Thyroid gland (tissue), 4 donors: ENCODE results near the gene GPD1L. TPM values are rescaled to one million over a fixed set of nuclear protein-coding genes. Genes with fewer than 3 reads are reported as not detected.
A peak's percentile ranks its signal among the peaks of the same experiment; 100 is the strongest.

Experiments
- DNase-seq, 2 donors: peaks; one replicate each; pipeline ENCODE4 v3.0.0-alpha.2; 2019
- H3K27ac ChIP-seq, 3 donors: fragments of 200-600 bp; sonication (generic); 1 replicate in 2 of 3; 2 replicates in 1 of 3; pipeline ENCODE4 v1.5.1; 2016 to 2019; ENCODE audit warnings: mild to moderate bottlenecking in 1 of 3, moderate library complexity in 1 of 3
- H3K27me3 ChIP-seq: fragments of 200-600 bp; sonication (generic); one replicate; pipeline ENCODE4 v1.5.1; 2019
- H3K36me3 ChIP-seq, 2 donors: fragments of 200-600 bp; sonication (generic); one replicate each; pipeline ENCODE4 v1.5.1; 2016 to 2019
- H3K4me1 ChIP-seq, 2 donors: fragments of 200-600 bp; sonication (generic); one replicate each; pipeline ENCODE4 v1.5.1; 2017 to 2019
- H3K4me3 ChIP-seq, 3 donors: fragments of 200-600 bp; sonication (generic); replicated peaks in 1 of 3; 1 replicate in 2 of 3; 2 replicates in 1 of 3; pipeline ENCODE4 v1.5.1; 2016; ENCODE audit warnings: mild to moderate bottlenecking in 1 of 3
- H3K9me3 ChIP-seq: fragments of 200-600 bp; sonication (generic); one replicate; pipeline ENCODE4 v1.5.1; 2017
- POLR2A ChIP-seq, 2 donors: fragments of 450-650 bp; IDR thresholded peaks; one replicate each; pipeline ENCODE4 v1.6.1; 2017; ENCODE audit warnings: antibody characterized with exemption in 2 of 2, mild to moderate bottlenecking in 2 of 2, moderate library complexity in 1 of 2
- WGBS, 2 donors: methylation state at CpG; one replicate each; pipeline ENCODE4 v1.1.5; 2017; 5-methylcytosine and 5-hydroxymethylcytosine counted together
- intact Hi-C: fragments of 100-400 bp; cut with DNase I; formaldehyde crosslinking; loops from one replicate; pipeline ENCODE4 v1.15.1; 2023
- total RNA-seq, 4 donors: library from RNA; depleted of rRNA; stranded (reverse); fragments of >200 nt; gene quantifications; one replicate each; pipeline ENCODE4 v1.2.3, GENCODE V29; 2016
- TF ChIP-seq, protein P1 (sequence below), 6 experiments: fragments of 200-600 bp in 3 of 6; fragments of 450-650 bp in 3 of 6; sonication (generic) in 3 of 6; IDR thresholded peaks; one replicate each; pipeline ENCODE4 v1.5.1; 2016 to 2019; ENCODE audit warnings: antibody characterized with exemption in 6 of 6, mild to moderate bottlenecking in 2 of 6, inconsistent platforms in 1 of 6, moderate library complexity in 1 of 6

GPD1L gene
- total RNA-seq, 4 donors from 2014 or later, result 66.4 to 137 (median 104) TPM

DNA sequence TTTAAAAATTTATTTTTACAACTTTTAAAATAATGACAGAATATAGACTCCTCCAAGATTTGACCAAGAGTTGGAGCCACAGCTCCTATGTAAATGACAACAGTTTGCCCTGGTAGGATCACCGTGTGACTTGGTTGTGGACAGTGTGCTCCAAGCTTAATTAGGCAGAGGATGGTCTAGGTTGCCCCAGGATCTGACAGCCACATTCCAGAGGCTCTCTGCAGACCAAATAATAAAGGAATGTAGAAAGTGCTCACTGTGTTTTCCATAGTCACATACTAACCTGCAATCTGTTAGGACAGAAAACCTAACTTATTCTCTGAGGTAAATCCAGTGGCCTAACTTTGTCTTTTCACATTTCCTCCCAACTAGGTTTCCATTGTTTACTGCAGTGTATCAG lies 59.0 kb downstream of the GPD1L start:
- Histone ChIP-seq H3K4me1 (peaks cover 8 to 12% of the 10 kb centered on the region in 2 donors), H3K27me3 (no peaks in the 10 kb centered on the region), H3K4me3 (no peak overlapping the region), H3K36me3 (peaks cover 11 to 37% of the 10 kb centered on the region in 2 donors), H3K9me3 (no peaks in the 10 kb centered on the region), H3K27ac (no peak overlapping the region)
- WGBS, 2 donors, result 53 to 77% methylated on average over 1 of the region's 1 CpG
- TF ChIP-seq, protein P1, sequence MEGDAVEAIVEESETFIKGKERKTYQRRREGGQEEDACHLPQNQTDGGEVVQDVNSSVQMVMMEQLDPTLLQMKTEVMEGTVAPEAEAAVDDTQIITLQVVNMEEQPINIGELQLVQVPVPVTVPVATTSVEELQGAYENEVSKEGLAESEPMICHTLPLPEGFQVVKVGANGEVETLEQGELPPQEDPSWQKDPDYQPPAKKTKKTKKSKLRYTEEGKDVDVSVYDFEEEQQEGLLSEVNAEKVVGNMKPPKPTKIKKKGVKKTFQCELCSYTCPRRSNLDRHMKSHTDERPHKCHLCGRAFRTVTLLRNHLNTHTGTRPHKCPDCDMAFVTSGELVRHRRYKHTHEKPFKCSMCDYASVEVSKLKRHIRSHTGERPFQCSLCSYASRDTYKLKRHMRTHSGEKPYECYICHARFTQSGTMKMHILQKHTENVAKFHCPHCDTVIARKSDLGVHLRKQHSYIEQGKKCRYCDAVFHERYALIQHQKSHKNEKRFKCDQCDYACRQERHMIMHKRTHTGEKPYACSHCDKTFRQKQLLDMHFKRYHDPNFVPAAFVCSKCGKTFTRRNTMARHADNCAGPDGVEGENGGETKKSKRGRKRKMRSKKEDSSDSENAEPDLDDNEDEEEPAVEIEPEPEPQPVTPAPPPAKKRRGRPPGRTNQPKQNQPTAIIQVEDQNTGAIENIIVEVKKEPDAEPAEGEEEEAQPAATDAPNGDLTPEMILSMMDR (IDR thresholded peaks at IDR 0.05), result no peak
- no peak for TF ChIP-seq POLR2A (IDR thresholded peaks at IDR 0.05)
- no peak for DNase-seq
- intact Hi-C loops, result no loop called here

- H3K27ac ChIP-seq, result no peak overlapping the region
- TF ChIP-seq POLR2A (IDR thresholded peaks at IDR 0.05), result no peak
- TF ChIP-seq, protein P1 (IDR thresholded peaks at IDR 0.05), result no peak
- peaks cover 0 to 2% of the 10 kb centered on the region in 2 donors for H3K4me1 ChIP-seq
- peaks cover 11 to 36% of the 10 kb centered on the region in 2 donors for H3K36me3 ChIP-seq
- no peak overlapping the region for H3K4me3 ChIP-seq
- intact Hi-C loops, result no loop called here
- no peak for DNase-seq
- H3K9me3 ChIP-seq, result no peaks in the 10 kb centered on the region
- WGBS, 2 donors, result 85 to 91% methylated on average over 4 of the region's 4 CpGs
- H3K27me3 ChIP-seq, result no peaks in the 10 kb centered on the region
Observed at GRCh38 chr3:32166654-32167053, 60.2 kb downstream of the GPD1L start.

GRCh38 chr3:32172420-32172819 lies 66.0 kb downstream of the GPD1L start:
- H3K27me3 ChIP-seq, result no peaks in the 10 kb centered on the region
- H3K27ac ChIP-seq, result no peak overlapping the region
- intact Hi-C loops, result no loop called here
- no peak for DNase-seq
- no peak for TF ChIP-seq POLR2A (IDR thresholded peaks at IDR 0.05)
- TF ChIP-seq, protein P1 (IDR thresholded peaks at IDR 0.05), result no peak
- WGBS, 2 donors, result 56 to 94% methylated on average over 1 of the region's 1 CpG
- H3K4me3 ChIP-seq, result no peak overlapping the region
- no peaks in the 10 kb centered on the region for H3K4me1 ChIP-seq
- no peaks in the 10 kb centered on the region for H3K9me3 ChIP-seq
- peaks cover 4% of the 10 kb centered on the region in 2 donors for H3K36me3 ChIP-seq

GRCh38 chr3:32175607-32176197 lies 69.3 kb downstream of the GPD1L start:
- DNase-seq, result peak in 1 of 2 donors; percentile 36
- Histone ChIP-seq H3K4me3 (no peak overlapping the region), H3K9me3 (no peaks in the 10 kb centered on the region), H3K27me3 (no peaks in the 10 kb centered on the region), H3K27ac (no peak overlapping the region), H3K36me3 (no peaks in the 10 kb centered on the region), H3K4me1 (peaks cover 6 to 9% of the 10 kb centered on the region in 2 donors)
- intact Hi-C loops, result loop anchor here (5.0 kb wide), 1 partner anchor 162 kb away; no protein-coding TSS in a partner anchor
- TF ChIP-seq, protein P1 (IDR thresholded peaks at IDR 0.05), result peak; percentile 34 to 51 (median 46)
- TF ChIP-seq POLR2A (IDR thresholded peaks at IDR 0.05), result no peak
- WGBS, 2 donors, result 37 to 46% methylated on average over 7 of the region's 7 CpGs

DNA sequence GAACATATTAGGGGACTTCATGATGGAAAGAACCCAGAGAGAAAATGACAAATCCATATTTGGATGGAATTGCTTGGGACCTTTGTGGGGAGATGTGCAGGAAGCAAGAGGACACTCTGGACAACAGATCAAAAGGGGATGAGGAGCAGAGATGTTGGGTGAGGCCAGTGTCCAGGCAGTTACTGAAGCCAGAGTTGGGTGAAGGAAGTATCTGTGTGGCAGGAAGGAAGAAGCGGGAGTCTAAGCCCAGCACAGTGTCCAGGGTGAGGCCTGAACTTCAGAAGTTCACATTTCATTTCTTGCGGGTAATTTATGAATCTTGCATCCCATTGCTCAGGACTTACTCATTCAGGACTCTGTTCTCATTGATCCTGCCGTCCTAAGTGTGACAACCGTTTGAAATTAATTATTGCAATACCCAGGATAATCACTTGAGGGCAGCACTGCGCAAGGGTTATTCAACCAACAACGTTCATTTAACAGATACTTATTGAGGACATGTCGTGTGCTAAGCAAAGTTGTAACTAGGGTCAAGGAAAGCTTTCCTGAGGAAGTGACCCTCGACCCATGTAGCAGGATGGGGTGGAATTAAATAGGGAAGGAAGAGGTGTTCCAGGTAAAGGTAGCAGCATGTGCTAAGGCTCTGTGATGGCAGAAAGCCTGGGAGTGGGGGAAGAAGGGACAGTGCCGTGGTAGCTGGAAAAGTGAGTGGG lies 70.7 kb downstream of the GPD1L start:
- H3K27me3 ChIP-seq, result no peaks in the 10 kb centered on the region
- H3K27ac ChIP-seq, result no peak overlapping the region
- no peak for TF ChIP-seq POLR2A (IDR thresholded peaks at IDR 0.05)
- TF ChIP-seq, protein P1 (IDR thresholded peaks at IDR 0.05), result peak; percentile 43 to 76 (median 66)
- no peaks in the 10 kb centered on the region for H3K36me3 ChIP-seq
- WGBS, 2 donors, result 19 to 22% methylated on average over 9 of the region's 9 CpGs
- intact Hi-C loops, result loop anchor here (5.0 kb wide), 1 partner anchor 160 kb away; no protein-coding TSS in a partner anchor
- DNase-seq, result peak in 1 of 2 donors; percentile 23
- no peaks in the 10 kb centered on the region for H3K9me3 ChIP-seq
- peaks cover 6 to 9% of the 10 kb centered on the region in 2 donors for H3K4me1 ChIP-seq
- H3K4me3 ChIP-seq, result no peak overlapping the region
